ENCODE measurements around the gene RBM26. TPM values are rescaled to one million over a fixed set of nuclear protein-coding genes. Genes with fewer than 3 reads are reported as not detected.

The RBM26 gene
- polyA plus RNA-seq, 3 donors = 3.5 to 25.3 (median 5.0) TPM

GRCh38 chr13:79270859-79271258, 135.2 kb downstream of the RBM26 start:
- H3K27ac Mint-ChIP-seq = no peak overlapping the region
- no peak for DNase-seq
- H3K4me1 Mint-ChIP-seq = no peaks in the 10 kb centered on the region
- no peak overlapping the region for H3K4me3 ChIP-seq (replicated peaks in 1 of 3; ENCODE audit: low read depth in 2 of 3, low read length in 3 of 3)
- TF ChIP-seq CTCF (IDR thresholded peaks at IDR 0.05) = no peak
- WGBS (ENCODE audit: insufficient coverage) = 80% methylated on average over 1 of the region's 3 CpGs
- no peaks in the 10 kb centered on the region for H4K20me1 ChIP-seq (ENCODE audit: insufficient read depth, low read length)
- no peak overlapping the region for H3K27ac ChIP-seq (ENCODE audit: low read depth in 1 of 2, low read length in 2 of 2)
- peaks cover 1 to 7% (median 3%) of the 10 kb centered on the region in 3 donors for H3K27me3 Mint-ChIP-seq (ENCODE audit: low read depth in 3 of 3)
- H3K4me2 ChIP-seq (replicated peaks; ENCODE audit: extremely low read depth, low read length, poor library complexity, severe bottlenecking) = no peak overlapping the region
- no peak overlapping the region for H3K4me3 Mint-ChIP-seq
- H3K36me3 ChIP-seq (replicated peaks in 1 of 2; ENCODE audit: control insufficient read depth in 1 of 2, insufficient read depth in 2 of 2, low read length in 2 of 2) = no peaks in the 10 kb centered on the region
- H3K79me2 ChIP-seq (ENCODE audit: insufficient read depth, low read length) = no peaks in the 10 kb centered on the region
- no peaks in the 10 kb centered on the region for H3K4me1 ChIP-seq (ENCODE audit: control insufficient read depth in 1 of 2, insufficient read depth in 2 of 2, low read length in 2 of 2)
- H3K9ac ChIP-seq (ENCODE audit: insufficient read depth, low read length, poor library complexity, severe bottlenecking) = no peak overlapping the region
- H2AFZ ChIP-seq (ENCODE audit: insufficient read depth, low read depth, low read length, poor library complexity, severe bottlenecking) = no peak overlapping the region
- H3K9me3 ChIP-seq (replicated peaks in 1 of 2; ENCODE audit: control insufficient read depth in 1 of 2, insufficient read depth in 1 of 2, low read length in 2 of 2) = peaks cover 0 to 3% of the 10 kb centered on the region in 2 donors
- H3K36me3 Mint-ChIP-seq = no peaks in the 10 kb centered on the region
- no peaks in the 10 kb centered on the region for H3K27me3 ChIP-seq (ENCODE audit: control insufficient read depth in 2 of 2, insufficient read depth in 2 of 2, low read length in 2 of 2)
- intact Hi-C loops (cut with micrococcal nuclease) = no loop called here
- H3K9me3 Mint-ChIP-seq = peaks cover 13 to 21% (median 17%) of the 10 kb centered on the region in 7 donors

Small RNA genes within 50 kb of the gene (small RNA-seq; reads per million reads assigned to genes)
- gene RNA5SP33 (ENCODE audit: insufficient read length, low read depth) = not detected

Other genes starting within 250 kb of the RBM26 start
- gene NDFIP2, start 74.9 kb upstream of the RBM26 start, polyA plus RNA-seq = not detected

All from CD14-positive monocyte (primary cell).